Measurements from ENCODE around the gene TMED3. TPM values are rescaled to one million over a fixed set of nuclear protein-coding genes. Genes with fewer than 3 reads are reported as not detected.

Gene TMED3
- 100 to 1,000 TPM in 1 of 8 experiments, 10 to 100 TPM in 7; 39.0 to 176 (median 77.1) TPM for total RNA-seq

DNA sequence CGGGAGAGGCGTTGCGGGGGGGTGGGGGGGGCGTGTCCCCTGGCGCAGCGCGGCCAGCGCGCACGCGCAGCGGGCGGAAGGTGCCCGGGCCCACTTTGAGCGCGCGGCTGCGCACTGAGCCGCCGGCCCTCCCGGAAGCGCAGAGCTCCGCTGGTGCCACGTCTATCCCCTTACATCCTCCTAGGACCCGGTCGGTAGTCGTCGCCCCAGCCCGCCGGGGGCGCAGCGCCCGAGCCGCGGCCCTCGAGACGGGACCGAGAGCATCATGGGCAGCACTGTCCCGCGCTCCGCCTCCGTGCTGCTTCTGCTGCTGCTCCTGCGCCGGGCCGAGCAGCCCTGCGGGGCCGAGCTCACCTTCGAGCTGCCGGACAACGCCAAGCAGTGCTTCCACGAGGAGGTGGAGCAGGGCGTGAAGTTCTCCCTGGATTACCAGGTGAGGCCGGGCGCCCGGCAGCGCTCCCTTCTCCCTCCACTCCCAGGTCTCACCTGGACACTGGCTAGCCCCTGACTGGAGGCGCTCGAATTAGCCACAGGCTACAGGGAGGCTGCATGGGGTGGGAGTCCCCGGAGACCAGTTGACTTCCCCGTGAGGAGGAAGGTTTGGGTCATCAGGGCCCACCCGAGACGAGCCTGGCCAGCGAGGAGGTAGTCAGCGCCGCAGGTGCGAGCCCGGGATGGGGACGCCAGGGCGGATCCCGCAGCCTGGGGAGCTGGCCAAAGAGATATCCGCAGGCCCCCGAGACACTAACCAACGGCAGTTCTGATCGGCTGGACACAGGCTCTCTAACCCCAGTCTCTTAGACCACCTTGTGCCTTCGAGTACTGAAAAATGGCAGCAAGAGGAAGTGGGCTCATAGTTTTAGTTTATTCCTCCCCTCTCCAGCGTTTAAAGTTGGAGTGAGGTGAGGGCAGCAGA is at the start of gene TMED3:
TMED3 (plus strand) TSS at position 128 of the 916 bp plus-strand sequence; CDS start at position 266, 138 bp downstream.
- ATAC-seq (replicated peaks in 6 of 8) = peak; percentile 93 to 99 (median 97)
- 0 to 4% (median 0%) methylated on average over 1 to 15 of the region's 76 CpGs; no CpG with 5 or more reads in 3 of the 10 experiments for WGBS, 10 experiments
- Histone ChIP-seq H3K27ac (peak within 1 kb of the TSS; percentile 78 to 84), H3K4me3 (peak within 1 kb of the TSS; percentile 69 to 94 (median 84)), H3K4me1 (replicated peaks in 1 of 2) (peaks cover 10 to 11% of the 10 kb centered on the region in 2 donors)
- in situ Hi-C loops (cut with MboI; ENCODE audit: low pct_unique_long_range_greater_than_20kb in 2 of 9, low sequenced_read_pairs in 9 of 9, unreplicated experiment in 9 of 9) = no loop called here

DNA sequence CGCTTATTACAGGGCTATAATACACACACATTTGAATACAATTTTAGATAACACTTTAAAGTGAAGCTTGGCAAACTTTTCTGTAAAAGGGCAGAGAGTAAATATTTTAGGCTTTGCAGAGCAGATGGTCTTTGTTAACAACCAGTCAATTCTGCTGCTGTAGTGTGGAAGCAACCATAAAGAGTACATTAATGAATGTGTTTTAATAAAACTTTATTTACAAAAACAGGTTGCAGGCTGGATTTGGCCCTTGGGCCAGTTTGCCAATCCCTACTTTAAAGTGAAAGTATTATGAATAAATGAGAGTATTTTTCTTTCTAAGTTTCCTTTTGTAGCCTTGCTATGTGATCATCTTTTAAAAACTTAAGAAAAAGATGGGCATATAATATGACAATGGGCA is 49.1 kb upstream of the TMED3 start:
- WGBS, 10 experiments = 20 to 100% (median 87%) methylated on average over 1 of the region's 1 CpG; no CpG with 5 or more reads in 2 of the 10 experiments
- H3K27ac ChIP-seq = no peak overlapping the region
- no peak overlapping the region for H3K4me3 ChIP-seq
- no peaks in the 10 kb centered on the region for H3K4me1 ChIP-seq (replicated peaks in 1 of 2)
- no peak for ATAC-seq (replicated peaks in 6 of 8)
- in situ Hi-C loops (cut with MboI; ENCODE audit: low pct_unique_long_range_greater_than_20kb in 2 of 9, low sequenced_read_pairs in 9 of 9, unreplicated experiment in 9 of 9) = no loop called here

DNA sequence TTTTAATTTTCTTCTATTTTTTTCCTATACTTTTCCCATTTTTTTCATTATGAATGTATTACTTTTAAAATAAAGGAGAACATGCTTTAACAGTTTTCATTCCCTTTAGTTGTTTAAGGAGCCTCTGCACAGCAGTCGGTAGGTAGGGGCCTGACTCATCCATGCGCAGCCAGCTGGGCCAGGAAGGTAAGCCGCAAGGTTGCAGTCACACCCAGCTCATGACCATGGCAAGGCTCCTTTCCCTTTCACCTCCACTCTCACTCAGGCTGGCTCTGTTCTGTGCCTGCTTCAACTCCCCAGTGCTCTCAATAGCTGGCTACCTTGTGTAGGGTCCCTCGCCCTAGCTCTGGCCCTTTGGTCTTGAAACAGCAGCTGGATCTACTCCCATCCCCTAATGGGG is 45.7 kb upstream of the TMED3 start:
- H3K4me3 ChIP-seq = no peak overlapping the region
- ATAC-seq (replicated peaks in 6 of 8) = no peak
- no peaks in the 10 kb centered on the region for H3K4me1 ChIP-seq (replicated peaks in 1 of 2)
- H3K27ac ChIP-seq = no peak overlapping the region
- in situ Hi-C loops (cut with MboI; ENCODE audit: low pct_unique_long_range_greater_than_20kb in 2 of 9, low sequenced_read_pairs in 9 of 9, unreplicated experiment in 9 of 9) = no loop called here
- WGBS, 10 experiments = 20 to 93% (median 70%) methylated on average over 1 to 4 of the region's 4 CpGs; no CpG with 5 or more reads in 4 of the 10 experiments

DNA sequence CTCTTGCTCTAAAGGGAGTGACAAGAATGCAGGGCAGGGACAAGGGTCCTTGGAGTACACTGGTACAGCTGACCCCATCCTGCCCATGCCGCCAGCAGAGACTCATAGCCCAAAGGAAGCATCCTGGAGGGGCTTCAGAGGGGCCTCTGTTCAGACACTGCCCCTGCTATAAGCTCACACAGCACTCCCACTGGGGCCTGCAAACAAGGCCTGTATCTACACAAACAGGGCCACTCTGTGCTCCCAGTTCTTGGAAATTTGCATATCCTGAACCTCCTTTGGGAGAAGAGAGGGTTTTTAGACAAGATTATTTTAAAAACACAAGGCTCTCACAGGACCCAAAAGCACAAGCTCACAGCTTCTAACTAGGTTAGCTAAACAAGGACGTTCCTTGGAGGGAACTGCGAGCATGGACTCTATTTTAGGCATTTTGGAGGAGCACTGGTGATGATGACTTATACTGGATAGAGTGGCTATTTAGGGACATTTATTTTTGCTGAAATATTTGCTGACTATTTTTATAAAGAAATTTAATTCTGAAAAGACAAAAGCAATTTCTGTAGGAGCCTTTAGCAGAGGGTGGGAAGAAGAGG is 44.8 kb upstream of the TMED3 start:
- Histone ChIP-seq H3K4me3 (no peak overlapping the region), H3K4me1 (replicated peaks in 1 of 2) (no peaks in the 10 kb centered on the region), H3K27ac (no peak overlapping the region)
- in situ Hi-C loops (cut with MboI; ENCODE audit: low pct_unique_long_range_greater_than_20kb in 2 of 9, low sequenced_read_pairs in 9 of 9, unreplicated experiment in 9 of 9) = no loop called here
- WGBS, 10 experiments = 0 to 73% (median 50%) methylated on average over 1 to 2 of the region's 3 CpGs; no CpG with 5 or more reads in 4 of the 10 experiments
- no peak for ATAC-seq (replicated peaks in 6 of 8)

DNA sequence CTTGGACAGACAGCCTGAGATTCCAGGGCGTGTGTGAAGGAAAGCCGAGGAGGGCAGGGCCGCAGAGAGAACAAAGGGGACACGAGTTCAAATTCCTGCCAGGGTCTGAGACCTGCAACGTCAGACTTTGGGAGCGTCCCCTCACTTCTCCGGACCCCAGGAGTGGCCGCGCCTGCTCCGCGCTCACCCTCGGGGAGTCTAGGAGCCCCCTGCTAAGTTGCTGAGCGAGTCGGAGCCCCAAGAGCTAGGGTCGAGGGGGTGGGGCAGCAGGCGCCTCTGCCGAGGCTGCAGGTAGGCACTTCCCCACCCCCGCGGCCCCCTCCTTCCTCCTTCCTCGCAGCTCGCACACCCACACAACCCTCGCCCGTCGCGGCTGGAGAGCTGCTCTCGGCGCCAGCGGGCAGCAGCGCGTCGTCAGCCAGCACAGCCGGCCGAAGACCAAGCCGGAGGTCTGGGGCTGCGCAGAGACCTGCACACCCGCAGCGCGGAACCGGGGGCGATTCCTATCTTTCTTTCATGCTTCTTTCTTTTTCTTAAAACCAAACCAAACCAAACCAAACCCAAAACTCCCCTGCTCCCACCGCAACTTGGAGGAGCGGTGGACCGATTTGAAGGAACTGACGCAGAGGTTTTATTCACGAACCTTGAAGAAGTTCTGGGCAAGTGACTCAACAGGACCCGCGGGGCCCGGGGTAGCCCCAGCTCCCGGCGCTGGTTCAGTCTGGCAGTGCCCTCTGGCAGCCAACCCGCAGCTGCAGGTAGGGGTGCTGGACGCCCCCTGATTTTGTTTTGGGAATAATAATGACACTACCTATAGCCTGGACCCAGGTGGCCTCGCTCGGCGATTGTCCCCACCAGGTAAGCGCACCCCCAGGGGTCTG is 28.3 kb upstream of the TMED3 start, which contains the start of gene ANKRD34C:
ANKRD34C (plus strand) TSS at position 352 of the 881 bp plus-strand sequence. CDS start 10,563 bp downstream, outside the sequence.
- ATAC-seq (replicated peaks in 6 of 8) = peak in 5 of 8 experiments; percentile 67 to 79 (median 76)
- WGBS, 10 experiments = 0 to 20% (median 2%) methylated on average over 1 to 30 of the region's 56 CpGs; no CpG with 5 or more reads in 2 of the 10 experiments
- Histone ChIP-seq H3K4me3 (peak within 1 kb of the TSS in 4 of 5 donors; percentile 0 to 20 (median 2)), H3K4me1 (replicated peaks in 1 of 2) (peaks cover 0 to 4% of the 10 kb centered on the region in 2 donors), H3K27ac (no peak within 1 kb of the TSS)
- in situ Hi-C loops (cut with MboI; ENCODE audit: low pct_unique_long_range_greater_than_20kb in 2 of 9, low sequenced_read_pairs in 9 of 9, unreplicated experiment in 9 of 9) = no loop called here

DNA sequence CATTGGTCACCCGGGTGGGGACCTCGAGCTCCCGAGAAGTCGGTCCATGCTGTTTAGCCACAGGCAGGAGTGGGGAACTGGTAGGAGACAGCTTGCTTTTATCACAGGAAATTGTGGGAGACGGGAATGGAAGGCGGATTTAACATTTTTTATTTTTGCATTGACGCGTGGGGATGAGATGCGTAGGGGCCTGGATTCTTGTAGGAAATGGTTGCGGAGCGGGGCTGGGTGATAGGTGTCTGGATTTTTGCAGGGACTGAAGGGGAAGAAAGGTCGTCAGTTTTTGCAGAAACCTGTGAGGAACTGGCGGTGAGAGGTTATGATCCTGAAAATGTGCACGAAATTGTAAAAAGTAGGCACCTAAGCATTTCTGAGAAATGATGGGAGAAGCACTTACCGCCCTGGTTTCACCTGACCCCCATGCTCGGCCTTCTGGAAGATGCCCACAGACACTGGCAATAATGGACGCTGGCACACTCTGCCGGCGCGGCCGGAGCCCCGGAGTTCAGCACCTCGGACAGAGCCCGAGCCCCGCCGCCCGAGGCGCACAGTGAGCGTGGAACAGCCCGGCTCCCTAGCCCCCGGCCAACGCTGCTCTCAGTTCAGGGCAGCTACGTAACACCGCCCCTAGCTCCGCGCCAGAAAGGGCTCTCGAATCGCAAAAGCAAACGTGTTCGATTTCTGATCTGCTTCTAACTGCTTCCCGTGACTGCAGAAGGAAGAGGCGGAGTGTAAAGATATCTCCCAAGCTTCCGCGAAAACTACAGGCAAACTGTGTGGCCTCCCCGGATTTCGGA is 27.5 kb upstream of the TMED3 start:
- peak; percentile 76 to 100 (median 92) for ATAC-seq (replicated peaks in 6 of 8)
- 0 to 82% (median 11%) methylated on average over 1 to 29 of the region's 46 CpGs for WGBS, 10 experiments
- peak overlapping the region in 1 of 5 donors; percentile 20 for H3K4me3 ChIP-seq
- H3K27ac ChIP-seq = no peak overlapping the region
- in situ Hi-C loops (cut with MboI; ENCODE audit: low pct_unique_long_range_greater_than_20kb in 2 of 9, low sequenced_read_pairs in 9 of 9, unreplicated experiment in 9 of 9) = no loop called here
- H3K4me1 ChIP-seq (replicated peaks in 1 of 2) = peaks cover 0 to 4% of the 10 kb centered on the region in 2 donors

DNA sequence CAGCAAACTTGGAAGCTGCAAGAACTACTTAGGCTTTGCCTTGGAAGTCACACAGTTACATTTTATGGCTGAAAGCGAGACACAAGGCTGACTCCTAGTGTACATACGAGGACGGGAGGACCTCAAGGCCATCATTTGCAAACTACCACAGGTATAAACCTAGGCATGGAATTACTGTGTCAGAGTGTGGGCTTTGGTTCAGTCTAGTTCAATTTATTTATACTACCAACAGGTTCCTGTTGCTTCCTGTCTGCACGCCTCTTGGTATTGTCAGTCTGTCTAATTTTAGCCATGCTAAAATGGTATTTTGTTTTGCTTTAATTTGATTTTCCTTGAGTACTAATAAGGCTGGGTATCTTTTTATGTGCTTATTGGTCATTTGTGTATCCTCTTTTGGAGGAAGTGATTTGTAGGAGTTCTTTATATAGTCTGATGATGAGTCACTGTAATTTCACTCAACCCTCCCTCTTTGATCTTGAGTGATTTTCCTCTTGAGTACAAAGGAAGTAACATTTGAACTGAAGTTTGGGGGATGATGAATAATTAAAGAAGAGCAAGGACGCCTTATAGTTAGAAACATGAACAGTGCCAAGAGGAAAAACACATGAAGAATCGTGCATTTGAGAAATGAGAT is 20.2 kb upstream of the TMED3 start:
- 3 to 83% (median 54%) methylated on average over 2 to 6 of the region's 6 CpGs for WGBS, 10 experiments
- Histone ChIP-seq H3K27ac (no peak overlapping the region), H3K4me1 (replicated peaks in 1 of 2) (no peaks in the 10 kb centered on the region), H3K4me3 (no peak overlapping the region)
- no peak for ATAC-seq (replicated peaks in 6 of 8)
- in situ Hi-C loops (cut with MboI; ENCODE audit: low pct_unique_long_range_greater_than_20kb in 2 of 9, low sequenced_read_pairs in 9 of 9, unreplicated experiment in 9 of 9) = no loop called here

DNA sequence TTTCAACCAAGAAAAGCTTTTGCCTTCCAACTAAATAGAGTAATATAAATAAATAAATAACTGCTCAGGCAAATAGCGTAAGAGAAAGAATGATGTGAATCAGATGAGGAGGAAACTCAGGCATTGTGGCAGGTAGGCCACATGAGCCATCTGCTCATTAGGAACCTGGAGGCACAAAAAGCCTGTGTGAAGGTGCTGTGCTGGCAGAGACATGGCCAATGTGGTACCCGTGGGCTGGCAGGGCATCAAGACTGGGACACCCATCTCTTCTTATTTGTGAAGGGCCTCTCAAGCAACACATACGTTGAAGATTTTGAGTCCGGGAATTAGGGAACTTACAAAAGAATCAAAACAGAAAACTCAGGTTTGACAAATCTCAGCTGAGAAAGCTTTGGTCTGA is 18.9 kb upstream of the TMED3 start:
- Histone ChIP-seq H3K4me1 (replicated peaks in 1 of 2) (no peaks in the 10 kb centered on the region), H3K27ac (no peak overlapping the region), H3K4me3 (no peak overlapping the region)
- no peak for ATAC-seq (replicated peaks in 6 of 8)
- in situ Hi-C loops (cut with MboI; ENCODE audit: low pct_unique_long_range_greater_than_20kb in 2 of 9, low sequenced_read_pairs in 9 of 9, unreplicated experiment in 9 of 9) = no loop called here
- 25 to 100% (median 80%) methylated on average over 1 to 4 of the region's 4 CpGs; no CpG with 5 or more reads in 1 of the 10 experiments for WGBS, 10 experiments

DNA sequence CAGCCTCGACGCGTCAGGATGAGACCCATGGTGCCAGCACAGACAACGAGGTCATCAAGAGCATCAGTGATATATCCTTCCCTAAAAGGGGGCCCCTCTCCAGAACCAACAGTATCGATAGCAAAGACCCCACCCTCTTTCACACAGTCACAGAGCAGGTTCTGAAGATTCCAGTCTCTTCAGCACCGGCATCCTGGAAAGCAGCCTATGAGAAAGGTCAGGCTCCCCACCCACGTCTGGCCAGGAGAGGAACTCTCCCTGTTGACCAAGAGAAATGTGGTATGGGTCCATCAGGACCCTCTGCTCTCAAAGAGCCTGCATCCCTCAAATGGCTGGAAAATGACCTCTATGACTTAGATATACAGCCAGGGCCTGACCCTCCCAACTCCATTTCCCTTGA is 16.8 kb upstream of the TMED3 start:
- 25 to 87% methylated on average over 2 to 4 of the region's 7 CpGs; no CpG with 5 or more reads in 8 of the 10 experiments for WGBS, 10 experiments
- ATAC-seq (replicated peaks in 6 of 8) = no peak
- no peaks in the 10 kb centered on the region for H3K4me1 ChIP-seq (replicated peaks in 1 of 2)
- H3K27ac ChIP-seq = no peak overlapping the region
- no peak overlapping the region for H3K4me3 ChIP-seq
- in situ Hi-C loops (cut with MboI; ENCODE audit: low pct_unique_long_range_greater_than_20kb in 2 of 9, low sequenced_read_pairs in 9 of 9, unreplicated experiment in 9 of 9) = no loop called here

DNA sequence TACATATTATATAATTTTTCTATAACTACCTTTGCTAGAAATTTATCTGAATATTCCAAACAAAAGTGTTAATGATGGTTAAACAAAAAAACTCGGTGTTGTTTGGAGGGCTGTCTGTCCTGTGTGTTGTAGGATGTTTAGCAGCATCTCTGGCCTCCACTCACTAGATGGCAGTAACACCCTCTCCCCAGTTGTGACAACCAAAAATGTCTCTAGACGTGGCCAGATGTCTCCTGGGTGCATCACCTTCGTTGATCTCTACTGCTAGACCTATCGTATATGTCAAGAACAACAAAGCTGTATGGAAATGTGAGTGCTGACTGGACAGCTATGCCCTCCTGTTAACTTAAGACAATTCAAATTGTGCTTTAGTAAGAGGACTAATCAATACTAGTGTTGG is 14.3 kb upstream of the TMED3 start:
- in situ Hi-C loops (cut with MboI; ENCODE audit: low pct_unique_long_range_greater_than_20kb in 2 of 9, low sequenced_read_pairs in 9 of 9, unreplicated experiment in 9 of 9) = no loop called here
- Histone ChIP-seq H3K4me1 (replicated peaks in 1 of 2) (no peaks in the 10 kb centered on the region), H3K27ac (no peak overlapping the region), H3K4me3 (no peak overlapping the region)
- peak in 1 of 8 experiments; percentile 31 for ATAC-seq (replicated peaks in 6 of 8)
- WGBS, 10 experiments = 20 to 100% (median 66%) methylated on average over 1 to 4 of the region's 4 CpGs; no CpG with 5 or more reads in 2 of the 10 experiments

DNA sequence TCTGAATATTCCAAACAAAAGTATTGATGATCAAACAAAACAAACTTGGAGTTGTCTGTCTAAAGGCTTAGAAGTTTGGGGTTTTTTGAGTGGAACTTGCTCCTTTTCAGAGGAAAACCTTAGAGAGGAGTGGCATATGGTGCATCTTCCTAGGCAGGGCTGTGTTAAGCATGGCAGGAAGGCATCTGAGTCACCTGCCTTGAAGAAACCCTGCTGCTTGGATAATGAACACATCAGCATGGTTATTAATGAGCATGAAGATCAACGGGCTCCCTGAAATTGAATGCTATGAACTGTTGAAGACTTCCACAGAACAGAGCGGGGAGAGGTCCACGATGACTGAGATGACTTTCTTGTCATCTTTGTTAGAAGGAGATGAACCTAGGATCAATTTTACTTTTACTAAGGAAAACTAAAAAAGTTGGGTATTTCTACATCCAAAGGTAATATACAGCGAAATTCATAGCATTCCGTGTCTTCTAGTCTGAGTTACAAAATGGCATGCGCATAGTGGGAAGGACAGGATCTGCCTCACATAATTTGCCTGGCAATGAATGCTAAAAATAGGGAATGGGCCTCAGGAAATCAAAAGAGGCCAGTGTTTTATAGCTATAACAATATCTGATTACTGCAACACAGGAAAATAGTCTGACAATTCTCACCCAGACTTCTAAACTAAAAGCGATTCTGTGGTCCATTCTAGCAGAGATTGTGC is 11.6 kb upstream of the TMED3 start:
- WGBS, 10 experiments = 18 to 93% (median 64%) methylated on average over 1 to 7 of the region's 7 CpGs; no CpG with 5 or more reads in 1 of the 10 experiments
- H3K27ac ChIP-seq = no peak overlapping the region
- no peak overlapping the region for H3K4me3 ChIP-seq
- no peaks in the 10 kb centered on the region for H3K4me1 ChIP-seq (replicated peaks in 1 of 2)
- ATAC-seq (replicated peaks in 6 of 8) = peak in 3 of 8 experiments; percentile 30 to 88 (median 61)
- in situ Hi-C loops (cut with MboI; ENCODE audit: low pct_unique_long_range_greater_than_20kb in 2 of 9, low sequenced_read_pairs in 9 of 9, unreplicated experiment in 9 of 9) = no loop called here

Data from motor neuron (in vitro differentiated cells).